PC-3 (cell line): ENCODE data around the gene IFITM2. TPM values are rescaled to one million over a fixed set of nuclear protein-coding genes. Genes with fewer than 3 reads are reported as not detected.
"Not testable (repeated sequence)": the region's sequence is repeated elsewhere in the genome, so short reads cannot be mapped to it uniquely, and the experiment has no call there.

Experiments used
- ATAC-seq: fragments of 200-7000 bp; cut with Tn5 transposase; 2 replicates; pipeline ENCODE4 v1.9.1; 2020; ENCODE audit warnings: mild to moderate bottlenecking, moderate library complexity
- BruUV-seq: library from RNA; stranded (reverse); fragments of 400-500 nt; replicated peaks from 2 replicates; lab custom pipeline; 2021; lab: Mats Ljungman, UMichigan
- CTCF ChIA-PET: fragments of 300-600 bp; sonication (Branson Sonifier 250); formaldehyde crosslinking; loops from one replicate; lab custom pipeline; 2022; ENCODE audit warnings: antibody characterized with exemption; lab: Charles Lee
- POLR2A ChIA-PET: fragments of 300-600 bp; sonication (Branson Sonifier 250); formaldehyde crosslinking; loops from one replicate; lab custom pipeline; 2022; ENCODE audit warnings: antibody characterized with exemption; ENCODE audit not compliant: unreplicated experiment; lab: Charles Lee
- DNase-seq: peaks from one replicate; pipeline ENCODE4 v3.0.0-alpha.2; 2015
- H2AFZ ChIP-seq: fragments of 300-600 bp; sonication (generic); 2 replicates; pipeline ENCODE4 v1.6.0; 2016; ENCODE audit warnings: antibody characterized with exemption, low read length
- H3F3A ChIP-seq: fragments of 300-600 bp; sonication (generic); one replicate; pipeline ENCODE4 v1.6.0; 2017; ENCODE audit warnings: antibody characterized with exemption, low read length, control low read depth, mild to moderate bottlenecking; ENCODE audit not compliant: unreplicated experiment
- H3K27ac ChIP-seq: fragments of 300-600 bp; sonication (generic); 2 replicates; pipeline ENCODE4 v1.5.1; 2016; ENCODE audit warnings: mild to moderate bottlenecking, low read length
- H3K27me3 ChIP-seq: fragments of 300-600 bp; sonication (generic); 2 replicates; pipeline ENCODE4 v1.6.1; 2016; ENCODE audit warnings: low read length, mixed read lengths
- H3K36me3 ChIP-seq: fragments of 300-600 bp; sonication (generic); 2 replicates; pipeline ENCODE4 v1.6.1; 2016; ENCODE audit warnings: low read depth, mixed run types, low read length, mixed read lengths
- H3K4me1 ChIP-seq: fragments of 300-600 bp; sonication (generic); 2 replicates; pipeline ENCODE4 v1.5.1; 2016; ENCODE audit warnings: low read length; ENCODE audit not compliant: insufficient read depth
- H3K4me2 ChIP-seq: fragments of 300-600 bp; sonication (generic); 2 replicates; pipeline ENCODE4 v1.6.0; 2016; ENCODE audit warnings: low read length
- H3K4me3 ChIP-seq: fragments of 300-600 bp; sonication (generic); 2 replicates; pipeline ENCODE4 v1.5.1; 2016; ENCODE audit warnings: mild to moderate bottlenecking, low read length, mixed read lengths
- H3K79me2 ChIP-seq: fragments of 300-600 bp; sonication (generic); 2 replicates; pipeline ENCODE4 v1.6.1; 2017; ENCODE audit warnings: low read length, mixed read lengths
- H3K9ac ChIP-seq: fragments of 300-600 bp; sonication (generic); 2 replicates; pipeline ENCODE4 v1.6.0; 2016; ENCODE audit warnings: mild to moderate bottlenecking, low read length
- H3K9me2 ChIP-seq: fragments of 300-600 bp; sonication (generic); replicated peaks from 2 replicates; pipeline ENCODE4 v1.6.1; 2016; ENCODE audit warnings: mixed run types, low read length, mixed read lengths
- H3K9me3 ChIP-seq: fragments of 300-600 bp; sonication (generic); 2 replicates; pipeline ENCODE4 v1.6.1; 2016; ENCODE audit warnings: low read length, mixed read lengths
- H4K20me1 ChIP-seq: fragments of 300-600 bp; sonication (generic); 2 replicates; pipeline ENCODE4 v1.6.1; 2016; ENCODE audit warnings: low read length, mixed read lengths
- CTCF ChIP-seq: fragments of 300-600 bp; sonication (generic); conservative IDR thresholded peaks from 2 replicates; pipeline ENCODE4 v1.5.1; 2017; ENCODE audit warnings: antibody characterized with exemption, low read depth, mild to moderate bottlenecking, low read length
- EZH2 ChIP-seq: fragments of 300-600 bp; sonication (generic); IDR thresholded peaks from one replicate; pipeline ENCODE4 v1.6.1; 2017; ENCODE audit warnings: antibody characterized with exemption, mild to moderate bottlenecking, low read length; ENCODE audit not compliant: unreplicated experiment
- EZH2phosphoT487 ChIP-seq: fragments of 300-600 bp; sonication (generic); IDR thresholded peaks from 2 replicates; pipeline ENCODE4 v1.6.1; 2018; ENCODE audit warnings: mild to moderate bottlenecking, antibody characterized with exemption, low read length, borderline replicate concordance
- intact Hi-C: fragments of 100-400 bp; cut with micrococcal nuclease; formaldehyde crosslinking; loops from 2 replicates; pipeline ENCODE4 v1.9.0; 2023
- total RNA-seq: library from RNA; depleted of rRNA; stranded (reverse); fragments of >200 nt; gene quantifications from 2 replicates; pipeline ENCODE4 v1.2.3, GENCODE V29; 2014

IFITM2 gene
- total RNA-seq, 1 experiment from 2014 or later, result 49.0 TPM

GRCh38 chr11:315516-315994 is 7.9 kb downstream of the IFITM2 start:
- intact Hi-C loops, result no loop called here
- BruUV-seq, result no TSS peak
- no peak overlapping the region for H3K27ac ChIP-seq
- POLR2A ChIA-PET, result interaction anchor here (0.6 kb wide), 1 partner anchor 49 kb away, joined by 4 read pairs; no protein-coding TSS in a partner anchor
- no peaks in the 10 kb centered on the region for H3K36me3 ChIP-seq
- no peak overlapping the region for H3K4me3 ChIP-seq
- H3K9ac ChIP-seq, result no peak overlapping the region
- no peak overlapping the region for H3K4me2 ChIP-seq
- no peaks in the 10 kb centered on the region for H4K20me1 ChIP-seq
- H3K9me2 ChIP-seq, result no peaks in the 10 kb centered on the region
- H3K79me2 ChIP-seq, result peaks cover 10% of the 10 kb centered on the region
- CTCF ChIA-PET, result interaction anchor here (0.5 kb wide), 1 partner anchor 57 kb away, joined by 3 read pairs; no protein-coding TSS in a partner anchor
- H2AFZ ChIP-seq, result no peak overlapping the region
- H3K9me3 ChIP-seq, result no peaks in the 10 kb centered on the region
- H3F3A ChIP-seq, result no peaks in the 10 kb centered on the region
- ATAC-seq, result no peak
- TF ChIP-seq EZH2phosphoT487 (no peak), EZH2 (no peak), CTCF (no peak)
- H3K4me1 ChIP-seq, result no peaks in the 10 kb centered on the region; the same call in 1 of the 2 replicates
- no peaks in the 10 kb centered on the region for H3K27me3 ChIP-seq
- DNase-seq, result no peak

- Histone ChIP-seq H3K9ac (no peak overlapping the region), H3K79me2 (peaks cover 10% of the 10 kb centered on the region), H3K9me2 (no peaks in the 10 kb centered on the region), H3F3A (no peaks in the 10 kb centered on the region), H3K27me3 (no peaks in the 10 kb centered on the region), H4K20me1 (no peaks in the 10 kb centered on the region), H3K4me3 (no peak overlapping the region), H3K4me1 (no peaks in the 10 kb centered on the region; the same call in 1 of the 2 replicates), H3K9me3 (no peaks in the 10 kb centered on the region), H3K27ac (no peak overlapping the region), H3K4me2 (no peak overlapping the region), H2AFZ (no peak overlapping the region), H3K36me3 (no peaks in the 10 kb centered on the region)
- ATAC-seq, result no peak
- POLR2A ChIA-PET, result no interaction called here
- TF ChIP-seq EZH2phosphoT487 (no peak), EZH2 (no peak), CTCF (no peak)
- CTCF ChIA-PET, result no interaction called here
- BruUV-seq, result no TSS peak
- DNase-seq, result no peak
- intact Hi-C loops, result no loop called here
These were observed 8.6 kb downstream of the IFITM2 start for GRCh38 chr11:316031-316701.

- H3F3A ChIP-seq, result no peaks in the 10 kb centered on the region
- no peak overlapping the region for H3K9ac ChIP-seq
- no peak overlapping the region for H2AFZ ChIP-seq
- peaks cover 10% of the 10 kb centered on the region for H3K79me2 ChIP-seq
- H3K36me3 ChIP-seq, result no peaks in the 10 kb centered on the region
- no peaks in the 10 kb centered on the region for H4K20me1 ChIP-seq
- TF ChIP-seq CTCF (no peak), EZH2 (no peak), EZH2phosphoT487 (no peak)
- no peaks in the 10 kb centered on the region for H3K9me3 ChIP-seq
- H3K4me1 ChIP-seq, result no peaks in the 10 kb centered on the region; the same call in 1 of the 2 replicates
- no peak for DNase-seq
- ATAC-seq, result no peak
- H3K4me3 ChIP-seq, result no peak overlapping the region
- no peaks in the 10 kb centered on the region for H3K27me3 ChIP-seq
- CTCF ChIA-PET, result interaction anchor here (1.0 kb wide), 1 partner anchor 9 kb away, joined by 4 read pairs; the partner anchor contains the start of gene IFITM2
- H3K9me2 ChIP-seq, result no peaks in the 10 kb centered on the region
- POLR2A ChIA-PET, result no interaction called here
- intact Hi-C loops, result no loop called here
- no peak overlapping the region for H3K27ac ChIP-seq
- H3K4me2 ChIP-seq, result no peak overlapping the region
- no TSS peak for BruUV-seq
These were observed 9.3 kb downstream of the IFITM2 start for GRCh38 chr11:316891-317301.

GRCh38 chr11:317668-318404 is 10.2 kb downstream of the IFITM2 start:
- H3K9me3 ChIP-seq, H3K4me3 ChIP-seq, intact Hi-C loops, H3F3A ChIP-seq, H2AFZ ChIP-seq, POLR2A ChIA-PET, H3K4me2 ChIP-seq, H3K9ac ChIP-seq, H4K20me1 ChIP-seq, H3K4me1 ChIP-seq, H3K9me2 ChIP-seq, DNase-seq, BruUV-seq, H3K36me3 ChIP-seq, ATAC-seq, H3K27ac ChIP-seq, H3K27me3 ChIP-seq: not testable (repeated sequence)
- peaks cover 10% of the 10 kb centered on the region for H3K79me2 ChIP-seq
- CTCF ChIA-PET, result interaction anchor here (1.0 kb wide), 1 partner anchor 10 kb away, joined by 4 read pairs; the partner anchor contains the start of gene IFITM2
